Neural crest cell (in vitro differentiated cells): ENCODE data around the gene PPP1R9A. TPM values are rescaled to one million over a fixed set of nuclear protein-coding genes. Genes with fewer than 3 reads are reported as not detected.

Source experiments
- DNase-seq: peaks from one replicate; pipeline ENCODE4 v3.0.0; 2021; ENCODE audit warnings: low read depth, mixed read lengths, low spot score
- H3K27ac Mint-ChIP-seq: one replicate; pipeline ENCODE4 v1.8.0; 2021; ENCODE audit warnings: mild to moderate bottlenecking, mixed read lengths; ENCODE audit not compliant: unreplicated experiment
- H3K27me3 Mint-ChIP-seq: 2 replicates; pipeline ENCODE4 v1.8.0; 2021; ENCODE audit warnings: low read depth, mild to moderate bottlenecking, mixed read lengths
- H3K36me3 Mint-ChIP-seq: 2 replicates; pipeline ENCODE4 v1.8.0; 2021; ENCODE audit warnings: low read depth, mild to moderate bottlenecking, mixed read lengths
- H3K4me1 Mint-ChIP-seq: 2 replicates; pipeline ENCODE4 v1.8.0; 2021; ENCODE audit warnings: mixed read lengths
- H3K4me3 Mint-ChIP-seq: one replicate; pipeline ENCODE4 v1.8.0; 2021; ENCODE audit warnings: mild to moderate bottlenecking, mixed read lengths
- H3K9me3 Mint-ChIP-seq: 2 replicates; pipeline ENCODE4 v1.8.0; 2021; ENCODE audit warnings: mixed read lengths
- CTCF ChIP-seq: fragments of 200-600 bp; sonication (generic); conservative IDR thresholded peaks from 2 replicates; pipeline ENCODE4 v1.5.0; 2021; ENCODE audit warnings: antibody characterized with exemption, mild to moderate bottlenecking
- total RNA-seq: library from RNA; stranded (reverse); gene quantifications from 2 replicates; pipeline ENCODE4 v1.2.1, GENCODE V29; 2021

PPP1R9A gene
- total RNA-seq, 1 donor from 2014 or later = 21.2 TPM

- H3K27ac Mint-ChIP-seq = no peak overlapping the region
- H3K27me3 Mint-ChIP-seq = no peaks in the 10 kb centered on the region
- no peak for TF ChIP-seq CTCF
- no peaks in the 10 kb centered on the region for H3K9me3 Mint-ChIP-seq
- peaks cover 19% of the 10 kb centered on the region for H3K4me1 Mint-ChIP-seq
- no peaks in the 10 kb centered on the region for H3K36me3 Mint-ChIP-seq
- H3K4me3 Mint-ChIP-seq = no peak overlapping the region
- no peak for DNase-seq
Measured at GRCh38 chr7:94904982-94905381, 2.4 kb upstream of the PPP1R9A start.

- no peak for TF ChIP-seq CTCF
- Mint-ChIP-seq H3K27ac (no peak overlapping the region), H3K36me3 (peaks cover 4% of the 10 kb centered on the region), H3K4me1 (peaks cover 30% of the 10 kb centered on the region), H3K27me3 (no peaks in the 10 kb centered on the region), H3K4me3 (peak overlapping the region; percentile 87), H3K9me3 (no peaks in the 10 kb centered on the region)
- DNase-seq = no peak
Measured at GRCh38 chr7:94906065-94906851, 1.1 kb upstream of the PPP1R9A start.

- TF ChIP-seq CTCF = no peak
- peak overlapping the region; percentile 90 for H3K27ac Mint-ChIP-seq
- H3K9me3 Mint-ChIP-seq = no peaks in the 10 kb centered on the region
- peak; percentile 51 for DNase-seq
- H3K4me3 Mint-ChIP-seq = peak overlapping the region; percentile 95
- H3K4me1 Mint-ChIP-seq = peaks cover 42% of the 10 kb centered on the region
- peaks cover 5% of the 10 kb centered on the region for H3K36me3 Mint-ChIP-seq
- H3K27me3 Mint-ChIP-seq = no peaks in the 10 kb centered on the region
Measured at GRCh38 chr7:94907811-94908322, 473 bp downstream of the PPP1R9A start.

GRCh38 chr7:94908323-94909178 lies 1.2 kb downstream of the PPP1R9A start:
- H3K27me3 Mint-ChIP-seq = no peaks in the 10 kb centered on the region
- peak overlapping the region; percentile 95 for H3K4me3 Mint-ChIP-seq
- no peak for TF ChIP-seq CTCF
- H3K4me1 Mint-ChIP-seq = peaks cover 47% of the 10 kb centered on the region
- DNase-seq = peak; percentile 41
- peak overlapping the region; percentile 90 for H3K27ac Mint-ChIP-seq
- H3K36me3 Mint-ChIP-seq = peaks cover 5% of the 10 kb centered on the region
- no peaks in the 10 kb centered on the region for H3K9me3 Mint-ChIP-seq

GRCh38 chr7:94909179-94909466 lies 1.7 kb downstream of the PPP1R9A start:
- no peak for TF ChIP-seq CTCF
- peak overlapping the region; percentile 90 for H3K27ac Mint-ChIP-seq
- no peaks in the 10 kb centered on the region for H3K9me3 Mint-ChIP-seq
- peaks cover 5% of the 10 kb centered on the region for H3K36me3 Mint-ChIP-seq
- no peak for DNase-seq
- H3K4me3 Mint-ChIP-seq = peak overlapping the region; percentile 95
- H3K27me3 Mint-ChIP-seq = no peaks in the 10 kb centered on the region
- H3K4me1 Mint-ChIP-seq = peaks cover 49% of the 10 kb centered on the region
